GM10266 (cell line): ENCODE measurements around the gene PPP2R5B.

Experiments used
- DNase-seq: peaks from one replicate; pipeline ENCODE4 v3.0.0; 2012; ENCODE audit errors: extremely low spot score
- TF ChIP-seq, protein P1 (sequence below): IDR thresholded peaks from 2 replicates; pipeline ENCODE4 v1.5.1; 2012; ENCODE audit warnings: mild to moderate bottlenecking, low read depth; ENCODE audit not compliant: control insufficient read depth, insufficient read depth; ENCODE audit errors: missing control alignments

Gene PPP2R5B

GRCh38 chr11:64902102-64902900 lies 22.2 kb upstream of the PPP2R5B start:
- TF ChIP-seq, protein P1, sequence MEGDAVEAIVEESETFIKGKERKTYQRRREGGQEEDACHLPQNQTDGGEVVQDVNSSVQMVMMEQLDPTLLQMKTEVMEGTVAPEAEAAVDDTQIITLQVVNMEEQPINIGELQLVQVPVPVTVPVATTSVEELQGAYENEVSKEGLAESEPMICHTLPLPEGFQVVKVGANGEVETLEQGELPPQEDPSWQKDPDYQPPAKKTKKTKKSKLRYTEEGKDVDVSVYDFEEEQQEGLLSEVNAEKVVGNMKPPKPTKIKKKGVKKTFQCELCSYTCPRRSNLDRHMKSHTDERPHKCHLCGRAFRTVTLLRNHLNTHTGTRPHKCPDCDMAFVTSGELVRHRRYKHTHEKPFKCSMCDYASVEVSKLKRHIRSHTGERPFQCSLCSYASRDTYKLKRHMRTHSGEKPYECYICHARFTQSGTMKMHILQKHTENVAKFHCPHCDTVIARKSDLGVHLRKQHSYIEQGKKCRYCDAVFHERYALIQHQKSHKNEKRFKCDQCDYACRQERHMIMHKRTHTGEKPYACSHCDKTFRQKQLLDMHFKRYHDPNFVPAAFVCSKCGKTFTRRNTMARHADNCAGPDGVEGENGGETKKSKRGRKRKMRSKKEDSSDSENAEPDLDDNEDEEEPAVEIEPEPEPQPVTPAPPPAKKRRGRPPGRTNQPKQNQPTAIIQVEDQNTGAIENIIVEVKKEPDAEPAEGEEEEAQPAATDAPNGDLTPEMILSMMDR = no peak
- no peak for DNase-seq

- TF ChIP-seq, protein P1 = no peak
These were observed 21.1 kb upstream of the PPP2R5B start for GRCh38 chr11:64903291-64903833.

DNA sequence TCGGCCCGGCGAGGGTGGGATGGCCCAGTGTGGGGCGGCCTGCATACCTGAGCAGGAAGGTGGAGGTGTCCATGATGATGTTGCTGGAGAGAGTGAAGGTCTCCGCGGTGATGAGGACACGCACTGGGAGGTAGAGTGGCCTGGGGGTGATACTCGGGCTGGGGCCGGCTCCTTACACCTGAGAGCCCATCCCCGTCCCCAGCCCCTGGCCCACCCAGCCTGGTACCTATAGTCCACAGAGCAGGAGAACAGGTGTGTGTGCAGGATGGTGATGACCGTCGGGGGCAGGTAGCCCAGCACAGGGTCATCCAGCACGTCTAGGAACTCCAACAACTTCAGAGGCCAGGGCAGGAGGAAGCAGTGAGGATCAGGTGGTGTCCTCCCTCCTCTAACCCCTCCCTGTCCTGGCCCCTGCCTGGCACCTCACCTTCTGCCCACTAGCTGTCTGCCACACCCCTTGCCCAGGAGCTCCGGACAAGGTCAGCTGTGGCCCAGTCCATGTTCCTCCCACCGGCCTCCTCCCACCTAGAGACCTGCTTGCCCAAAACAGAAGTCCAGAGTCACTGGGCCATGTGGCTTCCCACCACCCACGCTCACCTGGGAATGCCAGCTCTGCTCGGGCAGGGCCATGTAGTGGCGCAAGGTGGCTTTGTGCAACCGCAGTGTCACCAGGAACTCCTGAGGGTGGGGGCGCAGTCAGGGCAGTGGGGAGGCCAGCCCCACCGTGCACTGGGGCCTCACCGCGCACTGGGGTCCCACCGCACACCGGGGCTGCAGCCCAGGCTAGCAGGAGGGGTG lies 18.8 kb upstream of the PPP2R5B start:
- no peak for DNase-seq
- TF ChIP-seq, protein P1 = no peak

More at GRCh38 chr11:64903291-64903833, 21.1 kb upstream of the PPP2R5B start:
- DNase-seq = no peak

DNA sequence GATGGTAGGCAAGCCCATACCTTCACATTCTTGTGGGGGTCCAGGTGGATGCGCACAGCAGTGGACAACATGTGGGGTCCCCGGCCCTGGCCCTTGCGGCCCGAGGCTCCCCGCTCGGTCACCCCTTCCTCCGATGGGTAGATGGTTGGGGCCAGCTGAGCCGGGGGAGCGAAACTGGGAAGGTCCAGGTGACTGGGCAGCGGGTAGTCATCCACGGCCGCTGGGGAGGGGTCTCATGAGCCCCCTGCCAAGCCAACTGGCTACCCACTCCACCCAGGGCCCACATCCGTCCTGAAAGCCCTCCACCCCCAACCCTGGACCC lies 18.2 kb upstream of the PPP2R5B start:
- TF ChIP-seq, protein P1 = no peak
- DNase-seq = no peak

DNA sequence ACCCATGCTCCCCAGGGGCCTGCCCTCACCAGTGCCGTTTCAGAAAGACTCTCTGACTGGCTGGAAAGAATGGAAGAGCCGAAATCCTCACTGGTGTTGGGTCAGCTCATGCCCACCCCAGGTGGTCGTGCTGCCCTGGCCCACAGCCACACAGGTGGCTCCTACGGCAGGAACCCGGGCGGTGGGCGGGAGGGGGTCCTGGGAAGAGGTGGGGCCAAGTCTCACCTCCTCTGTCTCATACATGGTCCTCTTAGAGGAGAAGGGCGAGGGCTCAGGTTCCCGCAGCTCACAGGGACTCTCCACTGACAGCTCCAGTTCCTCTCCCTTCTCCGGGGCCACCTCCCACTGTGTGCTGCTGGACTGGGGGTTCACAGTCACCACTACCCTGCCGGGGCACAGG lies 15.7 kb upstream of the PPP2R5B start:
- TF ChIP-seq, protein P1 = no peak
- no peak for DNase-seq

- TF ChIP-seq, protein P1 = no peak
These were observed 14.7 kb upstream of the PPP2R5B start for GRCh38 chr11:64909653-64910343.

More at GRCh38 chr11:64909653-64910343, 14.7 kb upstream of the PPP2R5B start:
- DNase-seq = no peak
